HTERT RPE-1 (cell line): Measurements from ENCODE around the gene SP110.

Source experiments
- in situ Hi-C: fragments of 300-500 bp; cut with MboI; formaldehyde crosslinking; loops from 4 replicates; pipeline ENCODE4 v1.14.3; 2020; ENCODE audit warnings: low sequenced_read_pairs

SP110 gene

DNA sequence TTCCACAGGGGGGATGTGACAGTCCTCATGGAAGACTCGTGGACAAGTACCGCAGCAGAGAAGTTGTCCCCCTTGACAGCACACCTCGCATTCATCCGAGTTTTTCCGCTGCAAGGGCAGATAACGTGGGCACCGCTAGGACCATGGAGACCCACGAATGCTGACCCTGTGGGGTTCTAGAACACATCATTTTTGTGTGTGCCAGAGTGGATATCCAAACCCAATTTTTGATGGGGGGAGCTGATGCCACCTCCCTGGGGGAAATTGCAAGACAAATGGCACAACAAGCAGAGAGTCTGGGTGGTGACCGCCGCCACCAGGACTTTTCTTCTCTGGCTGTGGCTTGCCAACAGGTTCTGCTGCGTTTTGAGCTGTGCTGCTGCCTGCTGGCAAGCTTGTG lies 46.9 kb downstream of the SP110 start:
- in situ Hi-C loops, result no loop called here

DNA sequence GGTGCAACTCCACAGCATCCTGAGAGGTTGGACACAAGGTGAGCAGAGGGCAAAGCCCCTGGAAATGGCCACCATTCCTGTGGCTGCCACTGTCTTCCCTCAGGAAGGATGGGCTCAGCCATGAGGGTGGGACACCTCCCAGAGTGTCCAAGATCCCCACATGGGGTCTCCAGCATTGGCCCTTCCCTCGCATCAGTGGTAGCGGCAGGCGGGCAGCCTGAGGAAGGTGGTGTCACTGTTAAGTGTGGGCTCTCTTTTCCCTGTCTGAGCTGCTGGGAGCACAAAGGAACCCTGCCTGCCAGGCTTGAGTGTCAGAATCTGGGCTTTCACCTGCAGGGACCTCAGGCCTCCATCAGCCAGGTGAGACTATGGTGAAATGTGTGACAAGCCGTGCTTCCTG lies 47.6 kb downstream of the SP110 start:
- in situ Hi-C loops, result no loop called here

DNA sequence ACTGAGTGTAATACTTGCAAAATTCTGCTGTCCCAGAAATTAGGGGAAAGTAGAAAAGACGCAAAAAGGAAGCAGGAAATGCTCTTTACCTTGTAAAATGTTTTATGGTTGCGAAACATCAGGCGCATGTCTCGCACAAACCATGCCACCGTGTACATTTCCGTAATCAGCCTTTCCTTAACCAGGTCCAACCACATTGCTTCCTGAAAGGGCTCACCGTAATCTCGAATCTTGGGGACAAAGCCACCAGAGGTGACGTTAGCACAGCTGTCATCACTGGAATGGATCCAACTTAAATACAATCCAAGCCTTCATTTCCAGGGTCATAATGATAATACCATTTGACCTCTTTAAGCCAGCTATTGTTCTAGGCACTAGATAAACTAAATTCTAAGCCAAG lies 49.3 kb downstream of the SP110 start:
- in situ Hi-C loops, result no loop called here

DNA sequence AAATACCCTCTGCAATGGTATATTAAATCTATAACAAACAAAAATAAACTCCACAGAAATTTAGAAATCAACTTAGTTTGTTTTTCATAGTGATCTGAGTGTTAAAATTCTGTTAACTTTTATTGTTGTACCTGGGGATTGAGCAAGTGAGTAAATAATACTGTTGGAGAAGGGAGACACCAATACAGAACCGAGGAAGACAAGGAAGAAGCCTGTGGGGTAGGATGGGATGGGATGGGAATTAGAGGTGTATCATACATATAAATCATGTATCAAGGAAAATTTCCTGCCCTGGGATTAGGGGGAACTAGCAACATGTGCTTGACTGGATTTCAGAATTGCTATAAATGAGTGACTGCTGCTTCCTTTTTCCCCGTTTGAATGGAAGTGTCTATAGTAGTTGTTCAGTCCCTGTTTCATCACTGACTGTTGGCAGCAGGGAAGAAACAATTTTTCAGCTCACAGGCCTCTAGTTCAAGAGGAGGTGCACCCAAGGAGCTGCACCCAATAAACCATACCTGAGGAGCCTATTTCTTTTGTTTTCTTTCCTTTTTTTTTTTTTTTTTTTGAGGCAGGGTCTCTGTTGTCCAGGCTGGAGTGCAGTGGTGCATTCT lies 53.1 kb downstream of the SP110 start:
- in situ Hi-C loops, result no loop called here

DNA sequence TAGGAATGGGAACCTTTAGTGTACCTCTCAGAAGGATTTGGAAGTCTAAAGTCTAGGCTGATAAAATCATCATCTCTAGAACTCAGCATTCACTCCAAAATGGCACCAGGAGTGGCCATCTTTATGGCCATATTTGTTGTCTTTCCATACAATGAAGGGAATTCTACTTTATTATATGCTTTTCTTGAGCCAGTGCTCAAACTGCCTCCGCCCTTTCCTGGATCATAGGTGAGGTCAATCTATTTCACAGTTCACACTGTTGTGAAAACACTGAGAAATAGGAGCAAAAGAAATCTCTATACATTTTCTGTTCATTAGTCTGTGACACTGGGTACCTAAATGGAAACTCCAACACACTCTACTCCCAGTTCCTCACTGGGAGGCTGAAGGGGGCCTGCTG lies 55.6 kb downstream of the SP110 start:
- in situ Hi-C loops, result no loop called here

DNA sequence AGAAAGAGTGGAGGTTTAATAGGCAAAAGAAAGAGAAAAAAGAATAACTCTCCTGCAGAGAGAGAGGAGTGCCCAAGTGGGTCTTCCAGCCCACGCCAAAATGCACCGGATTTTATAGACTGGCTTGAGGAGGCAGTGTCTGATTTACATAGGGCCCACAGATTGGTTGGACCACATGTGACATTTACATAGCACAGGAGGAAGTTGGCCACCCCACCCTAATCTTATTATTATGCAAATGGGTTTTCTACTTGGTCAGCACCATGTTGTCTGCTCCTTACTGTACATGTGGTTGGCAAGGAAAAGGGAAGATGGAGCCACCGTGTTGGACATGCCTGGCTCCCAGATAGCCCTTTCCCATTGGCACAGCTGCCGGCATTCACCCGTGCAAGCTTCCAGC lies 56.8 kb downstream of the SP110 start:
- in situ Hi-C loops, result no loop called here

DNA sequence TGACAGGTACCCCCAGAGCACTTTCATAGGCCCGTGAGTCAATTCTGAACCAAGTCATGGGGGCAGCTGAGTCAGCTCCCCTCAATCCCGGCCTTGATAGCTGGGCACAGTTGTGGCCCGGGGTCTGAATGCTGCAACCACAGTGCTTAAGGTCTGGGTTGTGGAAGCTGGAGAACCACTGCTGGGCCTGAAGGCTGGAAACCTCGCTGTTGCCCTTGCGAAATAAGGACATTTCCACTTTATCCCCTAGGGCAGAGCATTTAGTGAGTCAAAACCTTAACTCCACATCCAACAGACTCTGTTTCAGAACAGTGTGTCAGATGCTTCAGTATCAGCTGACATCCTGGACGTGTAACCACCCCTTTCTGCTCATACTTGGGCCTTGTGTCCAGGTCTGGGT lies 58.6 kb downstream of the SP110 start:
- in situ Hi-C loops, result no loop called here

DNA sequence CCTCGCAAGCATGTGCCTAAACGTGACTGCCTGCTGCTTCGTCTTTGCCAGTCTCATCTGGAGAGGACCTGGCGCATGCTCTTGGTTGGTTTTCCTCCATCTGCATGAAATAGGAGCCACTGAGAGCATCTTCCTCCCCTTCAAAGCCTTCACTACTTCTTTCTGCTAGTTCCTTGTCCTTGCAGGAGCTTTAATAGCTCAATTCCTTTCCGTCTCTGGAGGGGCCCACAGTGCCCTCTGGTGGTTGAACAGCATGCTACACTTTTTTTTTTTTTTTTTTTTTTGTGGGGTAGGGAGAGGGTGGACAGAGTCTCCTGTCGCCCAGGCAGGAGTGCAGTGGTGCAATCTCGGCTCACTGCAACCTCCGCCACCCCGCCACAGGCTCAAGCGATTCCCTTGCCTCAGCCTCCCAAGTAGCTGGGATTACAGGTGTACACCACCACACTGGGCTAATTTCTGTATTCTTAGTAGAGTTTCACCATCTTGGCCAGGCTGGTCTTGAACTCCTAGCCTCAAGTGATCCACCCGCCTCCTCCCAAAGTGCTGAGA lies 59.6 kb downstream of the SP110 start:
- in situ Hi-C loops, result no loop called here

DNA sequence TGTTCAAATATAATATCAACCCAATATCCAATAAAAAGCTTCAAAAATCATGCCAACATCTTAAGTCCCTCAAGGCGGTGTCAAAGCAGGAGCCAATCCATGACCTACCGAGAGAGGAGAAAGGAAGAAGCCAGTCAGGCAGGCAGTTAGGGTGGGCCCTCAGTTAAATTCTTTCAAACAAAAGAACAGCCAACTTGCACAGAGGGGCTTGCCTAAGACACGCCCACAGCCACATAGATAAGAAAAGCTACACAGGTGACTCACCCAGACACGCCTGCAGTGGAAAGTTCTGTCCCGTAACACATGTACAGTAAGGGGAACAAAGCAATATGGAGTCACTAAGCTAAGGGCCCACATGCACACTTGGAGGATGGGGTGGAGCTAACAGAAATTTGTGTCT lies 61.3 kb downstream of the SP110 start:
- in situ Hi-C loops, result no loop called here

DNA sequence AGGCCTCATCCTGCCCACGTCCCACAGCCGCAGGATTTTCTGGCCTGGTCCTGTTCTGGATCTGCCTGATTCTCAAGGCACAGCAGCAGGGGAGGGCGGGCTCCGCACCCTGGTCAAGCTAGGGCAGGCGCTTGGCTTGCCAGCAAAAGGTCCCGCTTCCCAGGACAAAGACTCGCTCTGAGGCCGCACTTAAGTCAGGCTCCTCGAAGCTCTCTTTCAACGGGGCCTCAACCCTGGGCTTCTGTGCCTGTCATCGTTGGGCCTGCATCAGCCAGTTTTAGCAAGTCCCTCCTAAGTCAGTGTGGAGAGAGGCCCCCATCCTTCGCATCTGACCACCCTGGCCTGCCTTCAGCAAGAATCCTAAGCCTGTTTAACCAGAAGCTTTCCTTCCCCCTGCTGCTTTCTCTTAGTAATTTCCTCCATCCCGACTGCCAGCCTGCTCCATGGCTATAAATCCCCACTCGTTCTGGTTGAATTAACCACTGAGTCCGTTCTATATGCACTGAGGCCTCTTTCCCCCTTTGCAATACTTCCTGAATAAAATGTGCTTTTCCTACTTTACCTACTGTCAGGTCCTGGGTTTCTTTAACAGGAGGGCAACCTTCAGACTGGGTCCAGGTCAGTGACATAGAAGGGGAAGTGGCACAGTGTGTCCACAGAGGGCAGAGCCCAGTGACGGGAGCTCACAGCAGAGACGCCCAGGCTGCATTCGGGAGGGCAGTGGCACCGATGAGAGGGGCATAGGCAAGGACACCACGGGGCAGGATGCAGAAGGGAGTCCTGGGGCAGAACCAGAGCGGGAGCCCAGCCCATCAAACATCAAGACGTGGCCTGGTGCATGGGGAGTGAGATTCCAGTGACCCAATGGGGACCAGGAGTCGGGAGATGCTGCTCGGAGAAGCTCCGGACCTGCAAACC lies 62.7 kb downstream of the SP110 start:
- in situ Hi-C loops, result no loop called here

DNA sequence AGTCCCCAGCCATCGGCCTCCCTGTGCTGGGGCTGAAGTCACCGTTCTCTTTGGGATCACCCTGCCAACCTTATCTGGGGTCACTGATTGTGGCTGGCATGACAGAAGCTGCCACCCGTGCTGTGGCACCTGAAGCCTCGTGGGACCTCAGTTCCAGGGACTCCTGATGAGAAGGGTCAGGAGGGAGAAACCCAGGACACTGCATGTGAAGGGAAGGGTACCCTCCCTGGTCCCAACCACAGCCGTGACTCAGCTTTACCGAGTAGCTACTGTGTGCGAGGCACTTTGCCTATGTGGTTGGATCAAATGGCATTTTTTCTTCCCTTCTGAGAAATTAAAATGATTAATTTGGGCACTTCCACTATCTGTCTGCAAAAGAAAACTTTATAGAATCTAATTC lies 64.4 kb downstream of the SP110 start:
- in situ Hi-C loops, result no loop called here

DNA sequence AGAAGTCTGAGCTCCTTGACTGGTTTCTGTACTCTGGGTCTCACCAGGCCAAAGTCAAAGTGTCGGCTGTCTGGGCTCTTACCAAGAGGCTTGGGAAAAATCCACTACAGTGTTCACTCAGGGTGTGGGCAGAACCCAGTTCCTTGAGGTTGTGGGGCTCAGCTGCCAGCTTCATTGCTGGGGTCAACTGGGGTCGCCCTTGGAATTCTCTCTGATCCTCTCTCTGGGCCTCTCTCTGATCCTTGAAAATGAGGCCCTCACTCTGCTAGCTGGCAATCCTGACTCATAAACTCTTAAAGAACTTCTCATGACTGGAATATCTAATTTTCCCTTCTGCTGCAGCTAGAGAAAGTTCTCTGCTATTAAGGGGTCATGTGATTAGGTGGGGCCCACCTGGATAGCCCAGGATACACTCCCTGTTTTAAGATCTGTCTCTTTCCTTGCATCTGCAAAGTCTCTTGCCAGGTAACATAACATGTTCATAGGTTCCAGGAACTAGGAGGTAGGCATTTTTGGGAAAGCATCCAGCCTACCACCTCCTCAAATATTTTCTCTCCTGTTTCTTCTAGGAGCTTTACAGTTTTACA lies 66.3 kb downstream of the SP110 start:
- in situ Hi-C loops, result no loop called here

DNA sequence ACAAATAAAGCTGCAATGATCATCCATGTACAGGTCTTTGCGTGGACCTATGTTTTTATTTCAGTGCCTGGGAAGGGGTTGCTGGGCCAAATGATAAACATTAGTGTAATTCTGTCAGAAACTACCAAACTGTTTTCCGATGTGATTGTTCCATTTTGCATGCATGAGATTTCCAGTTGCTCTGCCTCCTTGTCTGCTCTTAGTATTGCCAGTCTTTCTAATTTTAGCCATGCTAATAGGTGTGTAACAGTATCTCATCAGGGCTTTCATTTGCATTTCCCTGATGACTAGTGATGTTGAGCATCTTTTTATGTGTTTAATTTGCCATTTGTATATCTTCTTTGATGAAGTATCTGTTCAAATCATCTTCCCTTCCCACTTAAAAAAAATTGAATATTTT lies 67.5 kb downstream of the SP110 start:
- in situ Hi-C loops, result no loop called here

DNA sequence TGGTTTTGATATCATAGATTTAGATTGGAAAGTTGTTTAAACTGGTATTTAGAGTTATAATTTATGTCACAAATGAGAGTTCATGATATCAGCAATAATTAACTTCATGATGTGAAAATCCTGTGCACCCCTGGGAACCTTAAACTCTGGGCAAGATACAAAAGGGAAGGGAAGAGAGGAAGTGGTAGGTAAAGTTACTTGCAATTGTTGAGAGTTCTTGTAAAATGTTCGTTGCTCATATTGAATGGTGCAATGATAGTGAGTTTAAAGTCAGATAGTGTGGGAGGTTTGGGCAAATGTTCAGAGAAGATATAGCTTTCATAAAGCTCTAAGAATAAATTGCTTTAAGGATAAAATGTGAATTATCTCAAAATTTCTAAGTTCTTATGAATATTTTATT lies 75.4 kb downstream of the SP110 start:
- in situ Hi-C loops, result no loop called here

DNA sequence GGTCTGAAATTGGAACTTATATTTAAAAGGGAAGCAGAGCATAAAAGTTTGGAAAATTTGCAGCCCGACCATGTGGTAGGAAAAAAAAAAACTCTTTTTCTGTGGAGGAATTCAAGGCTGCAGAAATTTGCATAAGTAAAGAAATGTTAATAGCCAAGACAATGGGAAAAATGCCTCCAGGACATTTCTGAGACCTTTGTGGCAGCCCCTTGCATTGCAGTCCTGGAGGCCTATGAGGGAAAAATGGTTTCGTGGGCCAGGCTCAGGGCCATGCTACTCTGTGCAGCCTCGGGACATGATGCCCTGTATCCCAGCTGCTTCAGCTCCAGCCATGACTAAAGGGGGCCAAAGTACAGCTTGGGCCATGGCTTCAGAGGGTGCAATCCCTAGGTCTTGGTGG lies 79.1 kb downstream of the SP110 start:
- in situ Hi-C loops, result no loop called here

DNA sequence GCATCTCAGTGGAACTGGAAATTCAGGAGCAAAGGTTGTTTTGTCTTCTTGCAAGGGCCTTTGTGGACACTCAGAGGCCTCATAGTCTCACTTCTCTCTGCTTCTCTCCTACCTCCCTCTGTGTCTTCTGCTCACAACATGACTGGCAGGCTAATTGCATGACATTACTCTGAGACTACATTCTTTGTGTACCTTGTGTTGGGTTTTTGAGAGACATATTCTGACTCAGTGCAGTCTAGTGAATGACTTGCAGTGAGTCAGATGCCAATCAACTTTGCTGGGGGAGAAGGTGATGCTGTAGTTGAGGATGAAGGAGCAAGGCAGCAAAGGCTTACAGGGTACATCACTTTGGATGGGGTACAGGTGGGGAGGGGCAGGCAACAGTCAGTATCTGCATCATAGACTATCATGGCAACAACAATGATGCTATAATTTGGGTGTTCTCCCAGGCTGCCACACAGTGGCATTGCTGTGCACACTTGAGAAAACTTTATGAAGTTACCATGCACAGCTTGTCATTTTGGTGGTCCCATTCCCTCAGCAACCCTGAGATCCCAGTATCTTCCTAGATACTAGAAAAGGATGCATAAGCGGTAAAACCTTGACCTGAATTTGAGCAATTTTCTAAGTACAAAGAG lies 81.8 kb downstream of the SP110 start:
- in situ Hi-C loops, result no loop called here

DNA sequence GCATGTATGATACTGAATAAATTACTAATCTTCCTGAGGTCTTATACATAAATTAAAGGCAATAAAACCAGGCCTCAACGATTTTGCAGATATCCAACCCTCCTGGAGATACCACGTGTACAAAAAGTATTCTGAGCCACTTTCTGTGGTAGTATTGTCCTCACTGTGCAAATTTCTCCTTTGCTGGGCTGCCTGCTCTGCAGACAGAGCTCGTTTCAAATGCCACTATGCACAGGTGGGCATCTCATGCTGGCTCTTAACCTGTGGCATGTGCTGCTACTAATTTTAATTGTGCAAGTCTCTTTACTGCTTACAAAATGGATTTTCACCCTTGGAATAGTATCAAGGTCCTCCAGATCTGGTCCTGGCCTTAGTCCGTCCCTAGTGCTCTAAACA lies 84.7 kb downstream of the SP110 start:
- in situ Hi-C loops, result no loop called here

DNA sequence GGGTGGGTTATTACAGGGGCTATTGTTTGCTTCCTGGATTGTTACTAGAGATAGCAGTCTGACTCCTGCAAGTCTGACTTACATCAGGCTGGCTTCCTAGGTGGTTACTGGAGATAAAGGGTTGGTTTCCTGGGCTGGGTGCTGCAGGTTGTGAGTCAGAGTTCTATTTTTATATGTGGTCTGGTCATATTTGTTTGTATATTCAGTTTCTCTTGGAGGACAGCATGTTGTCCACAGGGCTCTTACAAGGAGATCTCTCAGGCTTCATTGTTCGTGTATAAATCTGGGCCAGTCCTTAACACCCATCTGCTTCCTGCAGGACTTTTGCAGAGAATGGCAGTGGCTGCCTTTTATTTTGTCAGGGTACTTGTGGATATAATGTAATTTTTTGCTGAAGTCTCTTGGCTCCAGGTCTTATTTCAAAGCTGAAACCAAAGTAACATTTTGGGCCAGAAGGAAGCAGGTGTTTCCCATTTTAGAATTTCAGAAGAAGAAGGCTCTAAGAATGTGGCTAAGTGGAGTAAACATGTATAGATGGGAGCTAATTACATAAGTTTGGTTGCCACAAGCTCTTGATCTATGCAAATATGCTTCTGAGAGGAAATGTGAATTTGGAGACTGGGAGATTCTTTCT lies 85.2 kb downstream of the SP110 start:
- in situ Hi-C loops, result no loop called here

DNA sequence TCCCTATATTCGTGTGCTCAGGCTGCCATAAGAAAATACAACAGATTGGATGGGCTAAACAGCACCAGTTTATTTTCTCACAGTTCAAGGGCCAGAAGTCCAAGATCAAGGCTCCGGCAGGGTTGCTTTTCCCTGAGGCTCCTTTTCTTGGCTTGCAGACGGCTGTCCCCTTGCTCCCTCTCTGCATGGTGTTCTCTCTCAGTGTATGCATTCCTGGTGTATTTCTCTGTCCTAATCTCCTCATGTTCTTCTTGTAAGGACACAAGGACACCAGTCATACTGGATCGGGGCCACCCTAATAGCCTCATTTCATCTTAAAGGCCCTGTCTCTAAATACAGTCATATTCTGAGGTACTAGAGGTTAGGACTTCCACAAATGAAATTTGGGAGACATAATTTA lies 88.4 kb downstream of the SP110 start:
- in situ Hi-C loops, result no loop called here

DNA sequence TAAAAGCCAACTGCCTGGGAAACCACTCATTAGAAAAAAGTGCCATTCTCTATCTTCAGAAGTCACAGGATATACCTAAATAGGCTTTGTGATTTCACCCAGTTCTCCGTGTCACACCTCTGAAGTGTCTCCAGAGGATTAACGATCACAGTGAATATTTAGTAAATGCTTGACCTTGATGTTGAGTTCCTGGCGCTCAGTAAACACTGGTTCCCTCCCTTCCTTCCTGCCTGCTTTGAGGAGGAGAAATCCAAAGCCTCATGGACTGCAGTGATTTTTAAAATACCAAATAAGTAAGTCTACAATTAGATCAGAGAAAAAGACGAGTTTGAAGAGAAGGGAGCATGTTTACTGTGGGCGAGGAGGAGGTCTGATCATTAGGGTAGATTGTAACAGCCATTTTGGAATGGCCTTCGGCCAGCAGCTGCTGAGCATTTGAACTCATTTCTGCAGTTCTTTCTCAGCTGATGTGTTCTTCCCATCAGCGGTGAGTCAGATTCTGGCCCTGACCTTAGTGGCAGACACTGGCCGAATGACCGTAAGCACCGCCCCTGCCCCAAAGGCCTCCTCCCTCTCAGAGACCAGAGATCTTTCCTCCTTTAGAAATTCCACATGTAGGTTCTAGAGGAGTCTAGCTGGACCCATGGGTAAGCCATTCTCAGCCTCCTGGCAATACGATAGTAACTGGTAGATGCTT lies 89.0 kb downstream of the SP110 start:
- in situ Hi-C loops, result no loop called here
